GM18498 (cell line): ENCODE measurements around the gene CLCN4.

ENCODE experiments used
- ATAC-seq: cut with Tn5 transposase; IDR thresholded peaks from one replicate; pipeline ENCODE4 v1.9.1; 2021; ENCODE audit warnings: mild to moderate bottlenecking, moderate library complexity; ENCODE audit not compliant: unreplicated experiment

The CLCN4 gene

DNA sequence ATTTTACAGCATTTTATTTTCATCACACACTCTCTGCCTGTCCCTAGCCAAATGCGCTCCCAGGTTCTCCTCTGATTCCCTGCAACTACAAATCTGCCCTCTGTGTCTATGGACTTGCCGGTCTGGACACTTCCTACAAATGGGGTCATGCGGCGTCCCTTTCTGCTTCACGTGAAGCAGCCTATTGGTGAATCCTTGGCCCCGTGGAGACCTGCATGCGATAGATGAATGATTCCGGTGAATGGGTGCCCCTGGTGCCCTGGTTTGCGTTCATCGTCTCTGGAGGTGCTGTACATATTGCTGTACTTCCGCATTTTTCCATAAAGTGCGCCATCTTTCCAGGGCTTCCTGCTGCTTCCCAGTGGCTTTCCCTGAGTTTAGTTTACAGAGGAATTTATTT lies 27.5 kb upstream of the CLCN4 start:
- no peak for ATAC-seq

DNA sequence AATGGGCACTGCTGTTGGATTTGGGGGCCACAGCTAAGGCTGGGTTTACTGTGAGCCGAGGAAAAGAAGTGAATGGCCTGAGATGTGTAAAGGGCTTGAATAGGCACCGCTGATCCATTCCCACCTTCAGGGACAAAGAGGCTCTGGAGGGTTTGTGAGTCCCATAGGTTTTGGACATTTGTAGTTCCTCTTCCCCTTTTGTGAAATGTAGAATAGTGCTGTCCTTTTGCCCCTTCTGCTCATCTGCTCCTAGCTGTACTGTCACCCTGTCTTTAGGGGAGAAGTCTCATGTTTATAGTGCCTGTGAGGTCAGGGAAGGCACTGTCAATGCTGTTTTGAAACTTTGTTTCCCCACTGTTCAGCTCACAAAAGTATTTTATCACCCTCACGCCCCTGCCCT lies 26.4 kb upstream of the CLCN4 start:
- ATAC-seq = no peak

DNA sequence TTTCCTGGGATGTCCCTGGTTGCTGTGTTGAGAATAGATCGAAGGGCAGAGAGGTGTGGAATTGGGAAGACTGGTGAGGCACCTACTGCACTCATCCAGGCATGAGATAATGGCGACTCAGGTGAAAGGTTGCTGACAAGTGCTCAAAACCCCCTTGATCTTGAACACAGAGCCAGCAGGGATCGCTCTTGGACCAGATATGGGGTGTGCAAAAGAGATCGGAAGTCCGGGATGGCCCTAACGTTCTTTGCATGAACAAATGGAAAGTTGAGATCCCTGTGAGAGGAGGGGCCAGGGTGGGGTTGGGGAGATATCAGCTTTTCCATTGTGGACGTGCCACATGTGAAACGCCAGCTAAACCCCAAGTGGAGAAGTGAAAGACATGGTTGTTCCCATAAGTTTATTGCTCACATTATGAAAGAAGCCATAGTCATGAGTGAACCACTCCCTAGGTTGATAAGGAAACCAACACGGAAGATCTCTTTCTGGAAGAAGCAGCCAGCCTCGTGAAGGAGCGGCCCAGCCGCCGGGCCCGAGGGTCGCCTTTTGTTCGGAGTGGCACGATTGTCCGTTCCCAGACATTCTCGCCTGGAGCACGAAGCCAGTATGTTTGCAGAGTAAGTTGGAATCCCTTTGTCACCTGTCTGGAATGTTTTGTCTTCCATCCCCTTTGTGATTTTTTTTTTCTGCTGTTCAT lies 22.6 kb upstream of the CLCN4 start:
- no peak for ATAC-seq

DNA sequence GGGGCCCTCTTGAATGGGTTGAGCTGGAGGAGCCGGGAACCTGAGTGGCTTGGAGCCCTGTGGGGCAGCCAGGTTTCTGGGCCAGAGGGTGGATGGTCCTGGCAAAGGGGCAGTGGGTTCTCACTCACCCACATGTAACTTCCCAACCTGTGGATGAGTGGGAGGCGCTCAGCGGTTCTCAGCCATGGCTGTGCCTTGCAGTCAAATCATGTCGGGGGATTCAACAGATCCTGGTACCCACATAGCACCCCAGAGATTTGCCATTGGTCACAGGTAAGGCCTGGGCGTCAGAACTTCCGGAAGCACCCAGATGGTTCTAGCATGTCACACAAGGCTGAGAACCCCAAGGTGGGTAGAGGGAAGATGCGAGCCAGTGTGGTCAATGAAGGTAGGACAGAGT lies 21.9 kb upstream of the CLCN4 start:
- ATAC-seq = no peak

DNA sequence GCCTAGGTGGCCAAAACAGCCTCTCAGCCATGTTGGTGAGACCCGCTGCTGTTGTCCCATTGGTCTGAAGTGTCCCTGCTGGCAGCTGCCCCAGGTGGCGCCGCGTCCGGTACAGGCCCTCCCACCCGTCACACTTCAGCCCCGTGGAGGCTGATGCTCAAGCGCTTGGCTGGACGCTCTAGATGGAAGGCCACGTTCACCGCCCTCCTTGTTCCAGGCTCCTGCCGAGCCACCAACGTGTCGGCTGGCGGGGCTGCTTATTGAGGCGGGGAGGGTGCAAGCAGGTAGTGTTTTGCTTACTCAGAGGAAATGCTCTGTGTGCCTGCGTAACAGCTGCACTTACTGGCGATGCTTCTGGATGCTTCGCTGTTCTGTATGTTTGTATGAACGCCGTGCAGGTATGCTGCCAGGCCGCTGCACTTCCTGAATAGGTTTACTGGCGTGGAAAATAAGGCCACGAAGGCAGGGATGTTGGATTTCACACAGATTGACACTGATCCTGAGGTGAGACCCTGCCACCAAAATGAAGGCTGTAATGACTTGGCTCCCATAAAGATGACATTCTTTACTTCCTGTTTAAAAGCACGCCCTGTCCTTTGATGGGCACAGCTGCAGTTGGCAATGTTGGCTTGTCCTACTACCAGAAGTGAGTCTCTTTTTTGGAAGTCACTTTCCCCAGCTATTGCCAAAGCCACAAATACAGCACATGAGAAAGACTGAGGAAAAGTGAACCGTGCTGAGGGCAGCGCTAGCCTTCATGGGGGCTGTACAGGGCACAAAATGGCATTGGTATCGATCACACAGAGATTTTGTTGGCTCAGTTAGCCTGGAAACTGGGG lies 21.0 kb upstream of the CLCN4 start:
- no peak for ATAC-seq

DNA sequence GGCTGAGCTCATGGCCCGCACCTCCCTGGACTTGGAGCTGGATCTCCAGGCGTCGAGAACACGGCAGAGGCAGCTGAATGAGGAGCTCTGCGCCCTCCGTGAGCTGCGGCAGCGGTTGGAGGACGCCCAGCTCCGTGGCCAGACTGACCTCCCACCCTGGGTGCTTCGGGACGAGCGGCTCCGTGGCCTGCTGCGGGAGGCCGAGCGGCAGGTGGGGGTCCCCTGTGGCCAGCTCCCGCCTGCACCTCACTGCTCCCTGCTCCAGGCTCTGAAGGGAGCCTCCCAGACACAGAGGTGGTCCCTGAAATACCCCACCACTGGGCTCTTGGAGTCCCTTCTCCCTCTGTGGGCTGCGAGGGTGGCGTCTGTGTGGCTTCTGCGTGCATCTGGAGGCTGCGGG lies 18.0 kb upstream of the CLCN4 start:
- ATAC-seq = no peak

DNA sequence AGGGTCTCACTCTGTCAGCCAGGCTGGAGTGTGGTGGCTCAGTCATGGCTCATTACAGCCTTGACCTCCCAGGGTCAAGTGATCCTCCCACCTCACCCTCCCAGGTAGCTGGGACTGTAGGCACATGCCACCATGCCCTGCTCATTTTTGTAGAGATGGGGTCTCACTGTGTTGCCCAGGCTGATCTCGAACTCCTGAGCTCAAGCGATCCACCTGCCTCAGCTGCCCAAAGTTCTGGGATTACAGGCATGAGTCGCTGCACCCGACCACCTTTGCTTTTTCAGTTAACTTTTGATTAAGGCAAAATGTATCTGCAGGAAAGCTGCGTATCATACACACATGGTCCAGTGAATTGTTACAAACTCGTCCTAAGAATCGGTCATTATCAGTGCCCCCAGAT lies 16.5 kb upstream of the CLCN4 start:
- no peak for ATAC-seq

DNA sequence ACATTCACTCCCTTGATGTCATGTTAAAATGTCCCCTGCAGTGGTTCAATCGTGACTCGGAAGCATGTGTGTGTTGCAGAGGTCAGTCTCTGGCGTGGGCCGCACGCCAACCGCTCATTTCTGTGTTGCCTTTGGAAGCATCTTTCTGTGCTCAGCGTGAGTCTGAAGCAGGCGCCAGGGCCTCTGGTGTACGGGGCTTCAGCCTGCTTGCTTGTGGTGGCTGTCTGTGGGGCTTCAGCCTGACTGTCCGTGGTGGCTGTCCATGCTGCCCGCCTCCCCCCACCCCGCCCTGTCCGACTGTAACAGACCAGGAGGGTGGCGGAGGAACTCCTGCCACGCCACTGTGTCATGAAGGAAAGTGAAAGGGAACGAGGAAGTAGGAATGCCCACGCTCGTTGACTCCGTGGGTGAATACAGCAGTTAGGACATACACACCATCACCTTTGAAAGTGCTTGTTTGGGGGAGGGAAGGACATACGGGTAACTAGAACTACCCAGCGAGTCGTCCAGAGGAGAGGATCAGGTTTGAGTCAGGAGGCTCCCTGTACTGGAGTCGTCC lies 14.7 kb upstream of the CLCN4 start:
- no peak for ATAC-seq

DNA sequence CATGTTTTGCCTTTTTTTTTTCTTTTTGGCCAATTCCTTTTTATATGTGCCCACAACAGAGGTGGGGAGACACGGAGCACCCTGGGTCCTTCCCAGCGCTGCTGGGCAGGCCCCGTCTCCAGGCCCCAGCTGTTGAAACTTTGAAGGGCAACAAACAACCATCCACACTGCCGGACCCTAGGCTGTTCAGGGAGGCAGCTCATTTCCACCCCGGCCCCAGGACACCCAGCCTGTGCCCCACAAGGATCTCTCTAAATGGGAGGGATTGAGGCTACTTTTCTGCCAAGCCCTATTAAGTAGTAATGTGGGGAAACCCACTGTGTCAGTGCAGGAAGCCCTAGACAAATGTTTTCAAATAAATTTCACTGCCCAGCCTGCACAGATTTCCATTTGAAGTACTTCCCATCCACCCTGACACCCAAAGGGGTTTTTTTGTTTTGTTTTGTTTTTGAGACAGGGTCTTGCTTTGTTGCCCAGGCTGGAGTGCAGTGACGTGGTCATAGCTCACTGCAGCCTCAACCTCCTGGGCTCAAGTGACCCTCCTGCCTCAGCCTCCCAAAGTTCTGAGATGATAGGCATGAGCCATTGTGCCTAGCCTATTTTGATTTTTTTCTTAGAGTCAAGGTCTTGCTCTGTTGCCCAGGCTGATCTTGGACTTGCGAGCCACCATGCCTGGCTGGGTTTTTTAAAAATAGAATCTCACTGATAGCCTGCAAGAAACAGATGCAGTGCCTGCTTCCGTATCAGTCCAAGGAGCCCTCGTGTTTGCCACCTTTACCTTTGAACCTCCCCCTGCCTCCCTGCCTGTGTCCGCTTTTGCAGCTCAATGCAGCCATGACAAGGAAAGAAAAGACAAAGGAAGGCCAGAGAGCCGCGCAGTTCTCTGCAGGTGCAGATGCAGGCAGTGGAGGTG lies 13.4 kb upstream of the CLCN4 start:
- ATAC-seq = no peak

DNA sequence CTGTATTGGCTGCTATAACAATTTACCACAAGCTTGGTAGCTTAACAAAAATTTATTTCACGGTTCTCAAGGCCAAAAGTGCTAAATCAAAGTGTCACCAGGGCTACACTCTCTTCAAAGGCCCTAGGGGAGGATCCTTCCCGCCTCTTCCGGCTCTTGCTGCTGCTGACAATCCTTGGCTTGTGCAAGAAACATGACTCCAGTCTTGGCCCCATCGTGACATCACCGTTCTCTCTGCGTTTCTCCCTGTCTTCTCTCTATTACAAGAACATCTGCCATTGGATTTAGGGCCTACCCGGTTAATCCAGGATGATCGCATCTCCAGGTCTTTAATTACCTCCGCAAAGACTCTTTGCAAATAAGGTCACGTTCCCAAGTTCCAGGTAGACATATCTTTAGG lies 10.4 kb upstream of the CLCN4 start:
- ATAC-seq = no peak

DNA sequence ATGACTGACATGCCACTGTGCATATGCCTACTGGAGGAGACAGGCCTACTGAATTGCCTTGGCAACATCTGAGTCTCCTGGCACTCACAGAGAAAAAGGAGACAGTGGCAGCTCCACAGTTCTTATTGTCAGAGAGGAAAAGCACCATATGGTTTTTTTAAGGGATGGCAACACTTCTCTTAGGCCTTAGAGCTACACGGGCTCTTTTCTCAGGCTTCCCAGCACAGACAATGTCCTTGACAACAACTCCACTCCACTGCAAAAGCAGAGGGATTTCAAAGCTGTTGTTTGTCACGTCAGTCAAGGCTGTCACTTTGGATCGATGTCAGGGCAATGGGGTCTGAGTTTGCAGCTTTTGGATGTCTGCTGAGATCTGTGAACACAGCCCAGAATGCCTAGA lies 4.7 kb upstream of the CLCN4 start:
- no peak for ATAC-seq

DNA sequence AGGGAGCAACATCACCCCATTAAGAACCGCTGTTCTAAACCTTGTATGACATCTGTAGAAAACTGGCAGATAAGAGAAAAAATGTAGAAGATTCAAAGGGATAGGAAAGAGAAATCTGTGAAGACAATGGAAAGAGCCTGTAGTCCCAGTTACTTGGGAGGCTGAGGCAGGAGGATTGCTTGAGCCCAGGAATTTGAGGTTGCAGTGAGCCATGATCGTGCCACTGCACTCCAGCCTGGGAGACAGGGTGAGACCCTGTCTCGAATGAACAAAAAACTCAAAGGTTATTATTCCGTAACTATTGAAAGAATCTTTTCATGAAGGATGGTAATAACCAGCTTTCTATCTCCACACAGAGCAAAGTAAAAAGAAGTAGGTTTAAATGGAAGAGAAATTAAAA lies 1.6 kb upstream of the CLCN4 start:
- ATAC-seq = no peak

DNA sequence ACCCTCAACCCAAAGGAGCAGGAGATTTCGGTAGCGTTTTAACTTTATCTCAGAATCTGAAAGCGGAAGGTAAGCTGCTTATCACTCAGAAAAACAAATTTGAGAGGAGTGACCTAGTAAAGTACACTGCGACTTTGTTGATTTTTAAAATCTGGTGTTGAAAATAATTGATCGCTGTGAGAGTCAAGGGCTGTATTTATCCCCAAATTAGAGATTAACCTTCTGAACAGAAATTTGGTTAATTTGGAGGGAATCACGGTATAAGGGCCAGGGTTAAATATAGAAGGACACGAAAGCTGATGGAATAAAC lies 212 bp downstream of the CLCN4 start:
- no peak for ATAC-seq

DNA sequence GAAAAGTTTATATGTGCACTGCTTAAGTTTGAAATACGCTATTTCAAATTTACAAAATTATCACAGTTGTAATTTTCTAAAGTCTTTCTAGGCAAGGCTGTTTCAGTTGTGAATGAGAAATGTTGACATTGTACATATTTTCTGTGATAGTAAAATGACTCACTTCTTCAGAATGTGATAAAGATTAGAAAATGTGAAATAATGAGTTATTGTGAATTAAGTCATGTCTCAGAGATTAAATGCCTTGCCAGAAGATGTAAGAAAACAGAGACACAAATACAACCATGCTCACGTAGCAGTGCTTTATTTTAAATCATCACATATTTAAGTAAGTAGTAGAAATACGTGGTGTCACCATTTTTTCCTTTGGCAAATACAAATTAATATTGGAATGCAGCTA lies 768 bp downstream of the CLCN4 start:
- ATAC-seq = no peak

DNA sequence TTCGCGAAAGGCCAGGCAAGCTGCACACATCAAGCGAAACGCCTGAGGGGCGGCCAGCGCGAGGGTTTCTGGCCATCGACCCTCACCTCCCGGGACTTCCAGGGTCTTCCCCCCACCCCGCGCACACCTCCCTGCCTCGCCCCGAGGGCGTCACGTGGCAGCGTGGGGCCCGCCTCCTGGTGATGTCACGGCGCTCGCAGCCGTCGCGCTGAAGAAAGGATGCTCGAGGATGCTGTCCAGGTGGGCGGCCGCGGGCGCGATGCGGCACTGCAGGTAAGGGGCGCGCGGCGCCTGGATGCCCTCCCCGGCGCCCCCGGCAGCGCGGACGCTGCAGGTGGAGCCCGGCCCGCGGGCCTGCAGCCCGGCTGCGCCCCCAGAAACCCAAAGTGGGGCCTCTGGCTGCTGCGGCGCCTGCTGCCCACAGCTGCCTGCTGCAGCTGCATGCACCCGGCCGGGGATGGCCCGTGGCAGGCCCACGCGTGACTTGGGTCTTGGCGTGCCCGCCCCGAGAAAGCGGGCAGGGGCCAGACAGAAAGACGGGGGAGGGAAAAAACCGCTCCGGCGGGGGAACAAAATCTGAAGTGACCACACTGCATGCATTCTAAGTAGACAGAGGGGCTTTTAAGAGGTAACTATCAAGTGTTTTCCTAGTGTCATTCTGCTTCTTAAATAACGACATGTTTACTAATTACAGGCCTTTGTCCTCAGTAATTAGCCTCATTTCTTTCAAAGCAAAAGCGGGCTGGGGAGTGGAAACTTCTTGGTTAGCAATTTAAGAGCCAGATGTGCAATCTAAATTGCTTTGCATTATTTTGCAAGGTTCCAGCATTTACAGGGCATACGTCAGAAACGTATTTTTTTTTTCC lies 1.7 kb downstream of the CLCN4 start:
- ATAC-seq = peak; percentile 64

DNA sequence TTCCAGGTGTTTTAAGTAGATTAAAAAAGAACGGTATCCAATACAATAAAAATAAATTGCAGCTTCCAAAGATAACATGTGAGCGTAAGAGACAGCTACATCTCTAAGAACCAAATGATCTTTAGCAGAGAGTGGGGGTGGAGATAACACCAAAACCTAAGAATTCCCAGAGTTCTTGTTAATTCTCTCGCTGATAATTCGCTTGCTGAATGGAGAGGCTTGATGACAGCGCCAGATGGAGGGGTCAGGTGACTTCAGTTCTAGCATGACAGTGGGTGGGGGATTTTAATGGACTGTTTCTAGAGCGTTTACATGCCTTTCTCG lies 2.3 kb downstream of the CLCN4 start:
- no peak for ATAC-seq

DNA sequence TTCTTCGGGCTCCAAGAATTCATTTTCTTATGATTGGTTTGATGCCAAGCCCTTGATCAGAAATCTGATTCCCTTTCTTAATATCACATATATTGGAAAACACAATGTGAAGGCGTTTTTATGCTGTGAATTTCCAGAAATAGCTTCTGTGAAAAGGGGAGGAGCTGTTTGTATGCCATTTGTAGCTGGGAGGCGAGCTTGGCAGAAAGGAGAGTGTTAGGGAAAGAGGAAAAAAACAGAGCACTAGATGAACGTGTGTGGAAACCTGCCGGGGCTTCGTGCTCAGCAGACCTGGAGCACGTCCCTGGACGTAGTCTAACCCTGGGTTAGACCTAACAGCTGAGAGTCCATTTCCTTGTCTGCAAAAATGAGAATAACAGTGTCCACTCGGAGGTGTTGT lies 3.4 kb downstream of the CLCN4 start:
- ATAC-seq = no peak

DNA sequence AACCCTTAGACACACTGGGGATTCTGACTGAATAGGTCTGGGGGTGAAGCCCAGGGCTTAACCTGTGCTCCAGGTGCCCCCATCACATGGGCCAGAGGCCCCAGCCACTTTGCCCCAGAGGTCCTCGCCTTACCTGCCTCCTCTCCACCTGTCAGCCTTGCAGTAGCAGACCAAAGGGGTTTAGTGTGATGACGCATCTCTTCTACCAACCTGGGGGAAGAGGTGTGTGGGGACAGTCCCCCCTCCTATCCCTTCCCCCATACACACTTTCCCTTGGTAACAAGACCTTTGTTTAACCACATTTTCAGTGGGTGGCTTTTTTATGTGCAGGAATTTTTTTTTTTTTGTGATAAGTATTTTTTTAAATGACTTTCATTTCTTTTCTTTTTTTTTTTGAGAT lies 6.3 kb downstream of the CLCN4 start:
- no peak for ATAC-seq

DNA sequence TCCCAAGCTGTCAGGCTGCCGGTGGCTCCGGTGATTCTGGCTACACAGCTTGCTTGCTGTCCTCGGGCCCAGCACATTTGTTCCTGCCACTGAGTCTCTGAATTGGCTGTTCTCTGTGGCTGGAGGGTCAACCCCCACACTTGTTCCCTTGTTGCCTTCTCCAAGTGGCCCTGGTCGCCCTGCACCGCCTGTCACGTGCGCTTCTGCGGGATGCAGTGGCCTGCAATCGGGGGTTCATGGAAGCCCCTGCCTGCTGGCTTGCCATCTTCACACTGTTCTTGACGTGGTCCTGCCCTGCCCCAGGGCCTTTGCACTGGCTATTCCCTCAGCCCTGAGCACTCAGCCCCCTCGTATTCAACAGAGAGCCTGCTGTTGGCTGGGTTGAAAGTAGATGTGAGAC lies 8.1 kb downstream of the CLCN4 start:
- no peak for ATAC-seq

DNA sequence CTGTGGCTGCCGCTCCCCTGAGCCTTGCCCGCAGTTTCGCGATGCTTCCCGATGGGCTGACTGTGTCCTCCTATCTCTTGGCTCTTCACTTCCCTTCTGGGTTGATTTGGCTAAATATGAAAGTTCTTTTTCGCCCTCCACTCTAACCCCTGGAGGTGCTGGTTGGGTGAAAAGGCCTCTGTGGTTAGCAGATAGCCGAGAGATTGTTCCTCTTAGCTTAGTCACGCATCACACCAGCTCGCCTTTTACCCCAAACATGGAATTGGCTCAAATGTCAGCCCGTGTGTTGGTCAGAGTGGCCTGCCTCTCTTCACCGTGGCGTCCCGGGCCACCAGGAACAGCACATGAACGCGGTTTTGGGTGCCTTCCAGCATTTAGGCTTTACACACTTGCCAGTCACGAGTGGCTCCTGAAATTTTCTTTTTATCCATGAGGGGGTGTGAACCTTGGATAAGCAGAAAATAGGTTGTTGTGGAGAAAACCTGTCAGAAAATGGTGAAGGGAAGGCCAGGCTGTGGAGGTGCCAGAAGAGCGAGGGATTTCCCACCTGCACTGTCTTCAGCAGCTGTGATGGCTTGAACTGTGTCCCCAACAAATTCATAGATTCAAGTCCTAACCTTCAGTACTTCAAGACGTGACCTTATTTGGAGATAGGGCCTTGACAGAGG lies 8.9 kb downstream of the CLCN4 start:
- no peak for ATAC-seq
